Femur (tissue), 1 donor: ENCODE measurements around the gene NAA25.
"Not testable (repeated sequence)": the region's sequence is repeated elsewhere in the genome, so short reads cannot be mapped to it uniquely, and the experiment has no call there.

Experiments used
- DNase-seq: peaks from one replicate; pipeline ENCODE4 v3.0.0-alpha.2; 2017

NAA25 gene

GRCh38 chr12:112116232-112117060 is 7.9 kb upstream of the NAA25 start:
- peak; percentile 60 for DNase-seq

GRCh38 chr12:112115259-112116045 is 6.9 kb upstream of the NAA25 start:
- DNase-seq = no peak

- DNase-seq = no peak
Observed at GRCh38 chr12:112112409-112113133, 4.0 kb upstream of the NAA25 start.

- no peak for DNase-seq
Observed at GRCh38 chr12:112111931-112112330, 3.3 kb upstream of the NAA25 start.

- DNase-seq = not testable (repeated sequence)
Observed at GRCh38 chr12:112110787-112111662, 2.4 kb upstream of the NAA25 start.

- DNase-seq = peak; percentile 51
Observed at GRCh38 chr12:112107306-112108201, 1.0 kb downstream of the NAA25 start.

- no peak for DNase-seq
Observed at GRCh38 chr12:112105891-112106290, 2.7 kb downstream of the NAA25 start.

- DNase-seq = no peak
Observed at GRCh38 chr12:112103758-112104503, 4.7 kb downstream of the NAA25 start.

- DNase-seq = not testable (repeated sequence)
Observed at GRCh38 chr12:112102746-112103145, 5.8 kb downstream of the NAA25 start.

- no peak for DNase-seq
Observed at GRCh38 chr12:112102127-112102526, 6.5 kb downstream of the NAA25 start.

- DNase-seq = not testable (repeated sequence)
Observed at GRCh38 chr12:112100500-112100899, 8.1 kb downstream of the NAA25 start.

- no peak for DNase-seq
Observed at GRCh38 chr12:112097641-112098040, 10.9 kb downstream of the NAA25 start.

- DNase-seq = no peak
Observed at GRCh38 chr12:112096667-112097066, 11.9 kb downstream of the NAA25 start.

GRCh38 chr12:112096070-112096469 is 12.5 kb downstream of the NAA25 start:
- DNase-seq = no peak

GRCh38 chr12:112091563-112091962 is 17.0 kb downstream of the NAA25 start:
- DNase-seq = no peak

- DNase-seq = no peak
Observed at GRCh38 chr12:112087851-112088250, 20.7 kb downstream of the NAA25 start.

- no peak for DNase-seq
Observed at GRCh38 chr12:112087055-112087850, 21.3 kb downstream of the NAA25 start.

- DNase-seq = no peak
Observed at GRCh38 chr12:112066566-112066965, 42.0 kb downstream of the NAA25 start.

- no peak for DNase-seq
Observed at GRCh38 chr12:112063273-112063672, 45.3 kb downstream of the NAA25 start.

GRCh38 chr12:112061137-112061536 is 47.4 kb downstream of the NAA25 start:
- no peak for DNase-seq
